Measurements from ENCODE around the gene TIMM44. TPM values are rescaled to one million over a fixed set of nuclear protein-coding genes. Genes with fewer than 3 reads are reported as not detected.

The TIMM44 gene
- total and polyA plus RNA-seq, 10 of the 15 experiments (the other 5 are each of a cell fraction or from before 2014, with no cell fraction given): 6.6 to 90.7 (median 57.6) TPM

DNA sequence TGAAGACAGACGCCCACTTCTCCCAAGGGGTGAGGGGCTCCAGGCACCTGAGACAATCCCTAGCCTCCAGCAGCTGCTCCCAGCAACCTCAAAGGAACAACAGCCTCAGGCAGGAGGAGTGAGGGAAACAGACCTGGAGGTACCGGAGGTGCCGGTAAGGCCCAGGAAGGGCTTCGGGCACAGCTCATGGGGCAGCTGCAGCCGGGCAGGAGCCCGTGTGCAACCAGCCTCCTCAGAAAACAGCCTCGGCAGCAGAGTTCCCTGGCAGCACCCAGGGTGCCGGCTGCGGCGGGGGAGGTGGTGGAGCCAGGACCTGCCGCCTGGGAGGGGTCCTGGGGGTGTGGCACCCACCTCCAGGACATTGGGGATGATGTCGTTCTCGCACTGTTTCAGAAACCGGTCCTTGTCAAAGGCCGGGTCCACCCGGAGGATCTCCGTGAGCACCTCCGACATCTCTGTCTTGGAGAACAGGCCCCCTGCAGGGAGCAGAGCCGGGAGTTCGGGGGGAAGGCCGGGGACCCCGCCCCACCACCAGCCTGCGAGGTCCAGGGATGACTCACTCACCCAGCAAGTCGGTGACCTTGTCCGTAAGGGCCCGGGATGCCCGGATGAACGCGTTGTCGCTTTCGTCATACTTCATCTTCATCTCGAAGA, 11.1 kb downstream of the TIMM44 start:
- H3K9me3 ChIP-seq (replicated peaks; ENCODE audit: control insufficient read depth, insufficient read depth, low read length): no peaks in the 10 kb centered on the region
- no peaks in the 10 kb centered on the region for H3K27me3 ChIP-seq (replicated peaks in 1 of 2; ENCODE audit: control insufficient read depth in 2 of 2, insufficient read depth in 2 of 2, low read length in 1 of 2)
- no TSS peak for BruUV-seq (replicated peaks)
- SMC1A ChIA-PET (ENCODE audit: uncharacterized antibody, unreplicated experiment): no interaction called here
- in situ Hi-C loops (cut with MboI) (no loop called here), intact Hi-C loops (cut with micrococcal nuclease; ENCODE audit: unreplicated experiment) (no loop called here)
- no peak overlapping the region for H2AFZ ChIP-seq (ENCODE audit: control insufficient read depth, low read depth, low read length)
- no peak for ATAC-seq
- WGBS (ENCODE audit: insufficient coverage, insufficient replicate concordance, low lambda C conversion rate, missing lambda C conversion rate): 92% methylated on average over 29 of the region's 32 CpGs
- CTCF ChIA-PET: interaction anchor here (4.4 kb wide), 1 partner anchor 12 kb away, joined by 44 read pairs; the partner anchor contains the start of gene TIMM44
- POLR2A ChIA-PET: no interaction called here
- H3K36me3 ChIP-seq (ENCODE audit: control insufficient read depth in 2 of 2, insufficient read depth in 2 of 2, low read length in 1 of 2): peaks cover 11 to 44% of the 10 kb centered on the region in 2 experiments; a peak in 3 of 4 replicates
- no peak overlapping the region for H3K4me3 ChIP-seq
- no peaks in the 10 kb centered on the region; the same call in 1 of the 2 replicates for H3K4me1 ChIP-seq (ENCODE audit: control insufficient read depth, insufficient read depth, low read length)
- H3K4me2 ChIP-seq (ENCODE audit: control insufficient read depth, insufficient read depth): no peak overlapping the region
- FAIRE-seq: no peak
- H3K9ac ChIP-seq (ENCODE audit: control insufficient read depth, insufficient read depth, low read length): no peak overlapping the region
- H3K27ac ChIP-seq (ENCODE audit: control insufficient read depth, insufficient read depth): no peak overlapping the region
- no peak for DNase-seq (ENCODE audit: low read depth, low spot score)
- TF ChIP-seq SPI1 (IDR thresholded peaks at IDR 0.05; ENCODE audit: borderline replicate concordance, insufficient read depth, low read depth, low read length) (no peak), POLR2AphosphoS2 (IDR thresholded peaks at IDR 0.05; ENCODE audit: low read depth, low read length) (no peak), ZNF622 (IDR thresholded peaks at IDR 0.05) (no peak), RBBP5 (conservative IDR thresholded peaks at IDR 0.05) (no peak), SUZ12 (IDR thresholded peaks at IDR 0.05; ENCODE audit: unreplicated experiment) (no peak), CBX3 (IDR thresholded peaks at IDR 0.05; ENCODE audit: borderline replicate concordance, low read depth) (no peak), CREM (IDR thresholded peaks at IDR 0.05; ENCODE audit: low read depth) (no peak), ETV6 (conservative IDR thresholded peaks at IDR 0.05 in 1 of 2, IDR thresholded peaks at IDR 0.05 in 1 of 2; ENCODE audit: borderline replicate concordance in 1 of 2, low read depth in 1 of 2) (no peak), ATF7 (IDR thresholded peaks at IDR 0.05; ENCODE audit: low read depth) (no peak), MTA2 (IDR thresholded peaks at IDR 0.05; ENCODE audit: low read depth) (no peak), PML (IDR thresholded peaks at IDR 0.05; ENCODE audit: low read length) (no peak), ASH2L (IDR thresholded peaks at IDR 0.05; ENCODE audit: borderline replicate concordance, low read depth) (no peak), DPF2 (IDR thresholded peaks at IDR 0.05) (no peak), NR2C1 (IDR thresholded peaks at IDR 0.05) (no peak), SREBF2 (IDR thresholded peaks at IDR 0.05; ENCODE audit: low read length) (no peak), TBL1XR1 (IDR thresholded peaks at IDR 0.05; ENCODE audit: low read depth, low read length) (no peak), GABPA (IDR thresholded peaks at IDR 0.05; ENCODE audit: low read depth) (no peak)
- TF ChIP-seq, protein P1, sequence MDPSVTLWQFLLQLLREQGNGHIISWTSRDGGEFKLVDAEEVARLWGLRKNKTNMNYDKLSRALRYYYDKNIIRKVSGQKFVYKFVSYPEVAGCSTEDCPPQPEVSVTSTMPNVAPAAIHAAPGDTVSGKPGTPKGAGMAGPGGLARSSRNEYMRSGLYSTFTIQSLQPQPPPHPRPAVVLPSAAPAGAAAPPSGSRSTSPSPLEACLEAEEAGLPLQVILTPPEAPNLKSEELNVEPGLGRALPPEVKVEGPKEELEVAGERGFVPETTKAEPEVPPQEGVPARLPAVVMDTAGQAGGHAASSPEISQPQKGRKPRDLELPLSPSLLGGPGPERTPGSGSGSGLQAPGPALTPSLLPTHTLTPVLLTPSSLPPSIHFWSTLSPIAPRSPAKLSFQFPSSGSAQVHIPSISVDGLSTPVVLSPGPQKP (IDR thresholded peaks at IDR 0.05; ENCODE audit: low read depth, low read length): no peak
- TF ChIP-seq, protein P2, sequence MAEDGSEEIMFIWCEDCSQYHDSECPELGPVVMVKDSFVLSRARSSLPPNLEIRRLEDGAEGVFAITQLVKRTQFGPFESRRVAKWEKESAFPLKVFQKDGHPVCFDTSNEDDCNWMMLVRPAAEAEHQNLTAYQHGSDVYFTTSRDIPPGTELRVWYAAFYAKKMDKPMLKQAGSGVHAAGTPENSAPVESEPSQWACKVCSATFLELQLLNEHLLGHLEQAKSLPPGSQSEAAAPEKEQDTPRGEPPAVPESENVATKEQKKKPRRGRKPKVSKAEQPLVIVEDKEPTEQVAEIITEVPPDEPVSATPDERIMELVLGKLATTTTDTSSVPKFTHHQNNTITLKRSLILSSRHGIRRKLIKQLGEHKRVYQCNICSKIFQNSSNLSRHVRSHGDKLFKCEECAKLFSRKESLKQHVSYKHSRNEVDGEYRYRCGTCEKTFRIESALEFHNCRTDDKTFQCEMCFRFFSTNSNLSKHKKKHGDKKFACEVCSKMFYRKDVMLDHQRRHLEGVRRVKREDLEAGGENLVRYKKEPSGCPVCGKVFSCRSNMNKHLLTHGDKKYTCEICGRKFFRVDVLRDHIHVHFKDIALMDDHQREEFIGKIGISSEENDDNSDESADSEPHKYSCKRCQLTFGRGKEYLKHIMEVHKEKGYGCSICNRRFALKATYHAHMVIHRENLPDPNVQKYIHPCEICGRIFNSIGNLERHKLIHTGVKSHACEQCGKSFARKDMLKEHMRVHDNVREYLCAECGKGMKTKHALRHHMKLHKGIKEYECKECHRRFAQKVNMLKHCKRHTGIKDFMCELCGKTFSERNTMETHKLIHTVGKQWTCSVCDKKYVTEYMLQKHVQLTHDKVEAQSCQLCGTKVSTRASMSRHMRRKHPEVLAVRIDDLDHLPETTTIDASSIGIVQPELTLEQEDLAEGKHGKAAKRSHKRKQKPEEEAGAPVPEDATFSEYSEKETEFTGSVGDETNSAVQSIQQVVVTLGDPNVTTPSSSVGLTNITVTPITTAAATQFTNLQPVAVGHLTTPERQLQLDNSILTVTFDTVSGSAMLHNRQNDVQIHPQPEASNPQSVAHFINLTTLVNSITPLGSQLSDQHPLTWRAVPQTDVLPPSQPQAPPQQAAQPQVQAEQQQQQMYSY (CRISPR knock-in tag; IDR thresholded peaks at IDR 0.05): no peak
- TF ChIP-seq, protein P3, sequence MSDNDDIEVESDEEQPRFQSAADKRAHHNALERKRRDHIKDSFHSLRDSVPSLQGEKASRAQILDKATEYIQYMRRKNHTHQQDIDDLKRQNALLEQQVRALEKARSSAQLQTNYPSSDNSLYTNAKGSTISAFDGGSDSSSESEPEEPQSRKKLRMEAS (IDR thresholded peaks at IDR 0.05; ENCODE audit: low read depth, low read length): no peak
- no peaks in the 10 kb centered on the region; the same call in 1 of the 2 replicates for H4K20me1 ChIP-seq (ENCODE audit: control insufficient read depth, insufficient read depth)
- RAD21 ChIA-PET (ENCODE audit: unreplicated experiment): no interaction called here
- no peaks in the 10 kb centered on the region for H3K79me2 ChIP-seq (ENCODE audit: control insufficient read depth, insufficient read depth, low read length)

Data from GM12878 (cell line).